WTC11 (cell line): Measurements from ENCODE around the gene INO80D. TPM values are rescaled to one million over a fixed set of nuclear protein-coding genes. Genes with fewer than 3 reads are reported as not detected.

Source experiments
- ATAC-seq: fragments of 200-7000 bp; cut with Tn5 transposase; 2 replicates; pipeline ENCODE4 v1.10.0; 2021; ENCODE audit warnings: mild to moderate bottlenecking, moderate library complexity
- CTCF ChIA-PET: fragments of 300-600 bp; sonication (Branson Sonifier 250); formaldehyde crosslinking; loops from one replicate; lab custom pipeline; 2021; ENCODE audit warnings: antibody characterized with exemption; lab: Charles Lee
- POLR2A ChIA-PET: fragments of 350-600 bp; sonication (Branson Sonifier 250); formaldehyde crosslinking; loops from one replicate; lab custom pipeline; 2021; ENCODE audit warnings: antibody characterized with exemption; lab: Charles Lee
- DNase-seq: peaks from one replicate; pipeline ENCODE4 v3.0.0; 2021; ENCODE audit warnings: low spot score
- H3K27ac Mint-ChIP-seq: 2 replicates; pipeline ENCODE4 v1.8.0; 2021; ENCODE audit warnings: mixed read lengths
- H3K27me3 Mint-ChIP-seq: 2 replicates; pipeline ENCODE4 v1.8.0; 2021; ENCODE audit warnings: low read depth, mild to moderate bottlenecking, moderate library complexity, mixed read lengths
- H3K36me3 Mint-ChIP-seq: 2 replicates; pipeline ENCODE4 v1.8.0; 2021; ENCODE audit warnings: mixed read lengths
- H3K4me1 Mint-ChIP-seq: 2 replicates; pipeline ENCODE4 v1.8.0; 2022; ENCODE audit warnings: mixed read lengths
- H3K4me3 Mint-ChIP-seq: 2 replicates; pipeline ENCODE4 v1.8.0; 2021; ENCODE audit warnings: mild to moderate bottlenecking, moderate library complexity, mixed read lengths
- H3K9me3 Mint-ChIP-seq: 2 replicates; pipeline ENCODE4 v1.8.0; 2021; ENCODE audit warnings: mixed read lengths
- AFF4 ChIP-seq: sonication (generic); formaldehyde crosslinking; IDR thresholded peaks from 2 replicates; pipeline ENCODE4 v1.8.1; 2023; ENCODE audit warnings: mild to moderate bottlenecking, missing genetic modification reagents, borderline replicate concordance
- E2F1 ChIP-seq: sonication (generic); formaldehyde crosslinking; IDR thresholded peaks from 2 replicates; pipeline ENCODE4 v1.8.0; 2022; ENCODE audit warnings: mild to moderate bottlenecking, missing genetic modification reagents
- IRF2 ChIP-seq: sonication (generic); formaldehyde crosslinking; IDR thresholded peaks from 2 replicates; pipeline ENCODE4 v1.8.0; 2022; ENCODE audit warnings: low read depth, missing genetic modification reagents, borderline replicate concordance
- JUN ChIP-seq: sonication (generic); formaldehyde crosslinking; IDR thresholded peaks from 2 replicates; pipeline ENCODE4 v1.8.0; 2023; ENCODE audit warnings: mild to moderate bottlenecking, missing genetic modification reagents
- MLX ChIP-seq: sonication (generic); formaldehyde crosslinking; IDR thresholded peaks from 2 replicates; pipeline ENCODE4 v1.8.1; 2023; ENCODE audit warnings: mild to moderate bottlenecking, missing genetic modification reagents, moderate library complexity
- MXD4 ChIP-seq: fragments of 250-450 bp; sonication (Bioruptor Pico); IDR thresholded peaks from 2 replicates; pipeline ENCODE4 v1.8.0; 2021; ENCODE audit warnings: mild to moderate bottlenecking, moderate library complexity, borderline replicate concordance
- NR1H2 ChIP-seq: sonication (generic); formaldehyde crosslinking; IDR thresholded peaks from 2 replicates; pipeline ENCODE4 v1.9.0; 2021; ENCODE audit warnings: mild to moderate bottlenecking, moderate library complexity, missing genetic modification reagents
- NR3C1 ChIP-seq: sonication (generic); formaldehyde crosslinking; conservative IDR thresholded peaks from 2 replicates; pipeline ENCODE4 v1.8.1; 2023; ENCODE audit warnings: low read depth, mild to moderate bottlenecking, missing genetic modification reagents
- ZBTB43 ChIP-seq: sonication (generic); formaldehyde crosslinking; IDR thresholded peaks from 2 replicates; pipeline ENCODE4 v1.8.1; 2023; ENCODE audit warnings: mild to moderate bottlenecking, missing genetic modification reagents
- ZNF423 ChIP-seq: fragments of 250-450 bp; sonication (Bioruptor Pico); IDR thresholded peaks from 2 replicates; pipeline ENCODE4 v2.1.2; 2022; ENCODE audit warnings: mild to moderate bottlenecking, moderate library complexity
- ZNF512 ChIP-seq: sonication (generic); formaldehyde crosslinking; IDR thresholded peaks from 2 replicates; pipeline ENCODE4 v1.8.1; 2022; ENCODE audit warnings: missing genetic modification reagents, borderline replicate concordance
- ZSCAN18 ChIP-seq: fragments of 250-450 bp; sonication (Bioruptor Pico); IDR thresholded peaks from 2 replicates; pipeline ENCODE4 v2.1.2; 2022; ENCODE audit warnings: mild to moderate bottlenecking, moderate library complexity
- total RNA-seq: library from RNA; stranded (reverse); gene quantifications from 3 replicates; pipeline ENCODE4 v1.2.3, GENCODE V29; 2021

Gene INO80D
- total RNA-seq, 1 experiment from 2014 or later = 30.9 TPM

- TF ChIP-seq ZBTB43 (CRISPR knock-in tag) (no peak), NR3C1 (CRISPR knock-in tag) (no peak), IRF2 (CRISPR knock-in tag) (no peak), ZNF423 (no peak), MLX (CRISPR knock-in tag) (no peak), ZSCAN18 (no peak), AFF4 (CRISPR knock-in tag) (no peak), MXD4 (CRISPR knock-in tag) (no peak), JUN (CRISPR knock-in tag) (no peak)
Measured at GRCh38 chr2:206116278-206116677, 30.3 kb upstream of the INO80D start (continued).

- TF ChIP-seq E2F1 = no peak
- TF ChIP-seq NR1H2 = no peak
- no peak for TF ChIP-seq ZNF512 (CRISPR knock-in tag)
- TF ChIP-seq, all 79 proteins: peak for 0
- Mint-ChIP-seq H3K27ac (no peak overlapping the region), H3K9me3 (peaks cover 17% of the 10 kb centered on the region), H3K4me1 (no peaks in the 10 kb centered on the region), H3K36me3 (peaks cover 31% of the 10 kb centered on the region), H3K4me3 (no peak overlapping the region), H3K27me3 (no peaks in the 10 kb centered on the region)
- DNase-seq = no peak
- POLR2A ChIA-PET = no interaction called here
- no peak for ATAC-seq
- CTCF ChIA-PET = no interaction called here
Measured at GRCh38 chr2:206115026-206115578, 29.1 kb upstream of the INO80D start.
